NCI-H2171 (cell line): Measurements from ENCODE around the gene SERPINE3.
A peak's percentile ranks its signal among the peaks of the same experiment; 100 is the strongest.

Experiments used
- DNase-seq: peaks from one replicate; lab custom pipeline; 2025; lab: John Stamatoyannopoulos, UW

Gene SERPINE3

DNA sequence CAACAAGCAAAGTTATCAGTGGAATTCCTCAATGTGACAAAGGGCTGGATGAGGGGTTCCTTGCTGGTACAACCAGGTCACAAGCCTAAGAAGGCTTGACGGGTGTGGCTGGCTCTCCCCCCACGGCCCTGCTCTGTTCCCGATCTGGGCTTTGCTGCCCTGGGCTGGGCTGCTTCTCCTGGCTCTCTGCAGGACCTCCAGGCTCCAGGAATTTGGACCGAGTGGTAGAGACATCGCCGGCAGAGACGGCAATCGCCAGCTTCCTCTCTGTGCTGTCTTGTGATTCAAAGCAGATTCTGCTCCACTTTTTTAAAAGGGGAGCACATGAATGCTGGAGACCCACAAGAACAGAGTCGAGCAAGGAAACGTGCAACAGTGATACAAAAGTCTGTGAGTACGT lies at the start of gene SERPINE3:
SERPINE3 (plus strand) TSS at position 338 of the 400 bp plus-strand sequence. CDS start 1,401 bp downstream, outside the sequence.
- DNase-seq, result no peak

DNA sequence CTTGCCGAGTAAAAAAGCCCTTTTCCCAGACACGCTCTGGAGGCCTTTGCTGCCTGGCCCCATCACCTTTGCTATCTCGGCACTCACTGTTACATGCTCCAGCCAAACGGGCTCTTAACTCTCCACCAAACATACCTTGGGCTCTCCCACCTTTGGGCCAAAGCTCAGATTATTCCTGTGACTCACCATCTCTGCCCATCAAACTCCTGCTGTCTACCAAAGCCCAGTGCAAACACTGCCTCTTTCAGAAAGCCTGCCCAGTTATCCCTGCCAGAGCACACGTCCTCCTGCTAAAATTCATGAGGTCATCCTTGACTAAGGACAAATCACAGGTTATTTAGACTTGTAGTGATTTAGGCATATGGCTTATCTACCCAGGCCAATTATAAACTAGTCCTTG lies 48.1 kb upstream of the SERPINE3 start:
- no peak for DNase-seq

DNA sequence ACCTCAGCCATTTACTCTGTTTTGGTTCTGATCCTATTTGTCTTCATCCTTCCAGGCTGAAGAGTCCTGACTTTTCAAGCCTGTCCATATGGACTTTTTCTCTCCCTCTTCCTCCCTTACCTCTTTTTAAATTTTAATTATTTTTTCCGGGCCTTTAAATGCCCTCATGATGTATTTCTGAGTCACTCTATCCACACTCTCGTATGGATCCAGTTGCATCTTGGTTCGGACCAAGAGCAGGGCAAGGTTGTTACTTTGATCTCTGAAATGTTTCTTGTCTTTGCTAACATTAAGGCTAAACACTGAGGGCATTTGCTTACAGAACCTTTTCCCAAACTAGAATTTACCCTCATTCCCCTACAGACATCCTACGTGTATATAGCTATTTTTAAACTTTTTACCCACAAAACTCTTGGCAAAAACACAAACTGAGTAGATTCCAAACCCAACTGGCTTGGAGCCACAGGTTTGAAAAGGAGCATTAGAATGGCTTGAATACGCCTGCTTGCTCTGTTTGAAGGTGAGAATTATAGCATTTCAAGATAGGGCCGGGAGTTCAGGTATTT lies 47.4 kb upstream of the SERPINE3 start:
- DNase-seq, result no peak

DNA sequence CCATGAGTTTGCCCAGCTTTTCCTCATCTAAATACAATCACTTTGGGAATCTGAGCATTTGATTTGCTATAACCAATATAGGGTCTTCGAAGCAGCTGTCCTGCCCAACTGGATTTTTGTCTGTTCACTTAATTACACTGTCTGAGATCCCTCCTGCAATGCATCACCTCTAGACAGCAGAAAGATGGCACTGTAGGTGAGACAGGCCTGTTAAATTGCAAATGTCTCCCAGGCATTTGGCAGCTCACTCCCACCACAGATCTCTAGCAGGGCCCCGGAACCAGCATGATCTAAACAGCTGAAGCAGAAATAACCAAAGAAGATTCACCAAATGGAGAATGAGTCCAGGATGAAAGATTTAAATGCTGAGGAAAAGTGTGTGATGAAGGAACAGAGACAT lies 41.9 kb upstream of the SERPINE3 start:
- no peak for DNase-seq

DNA sequence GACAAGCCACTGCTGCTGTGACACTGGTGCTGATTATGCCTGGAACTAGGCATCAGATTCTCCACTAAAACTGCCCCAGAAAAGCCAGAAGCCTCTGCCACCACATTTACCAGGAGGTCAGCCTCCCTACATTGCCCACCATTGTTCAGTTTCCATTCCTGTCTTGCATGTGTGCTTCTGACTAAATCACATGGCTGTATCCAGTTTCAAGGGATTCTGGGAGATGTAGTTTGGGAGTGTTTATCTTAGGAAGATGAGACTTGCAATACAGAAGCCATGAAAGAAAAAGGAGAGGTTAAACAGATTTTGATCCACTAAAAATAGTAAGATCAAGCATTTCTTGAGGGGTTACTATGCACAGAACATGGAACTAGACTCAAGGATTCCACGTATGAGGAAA lies 40.7 kb upstream of the SERPINE3 start:
- DNase-seq, result peak; percentile 15

DNA sequence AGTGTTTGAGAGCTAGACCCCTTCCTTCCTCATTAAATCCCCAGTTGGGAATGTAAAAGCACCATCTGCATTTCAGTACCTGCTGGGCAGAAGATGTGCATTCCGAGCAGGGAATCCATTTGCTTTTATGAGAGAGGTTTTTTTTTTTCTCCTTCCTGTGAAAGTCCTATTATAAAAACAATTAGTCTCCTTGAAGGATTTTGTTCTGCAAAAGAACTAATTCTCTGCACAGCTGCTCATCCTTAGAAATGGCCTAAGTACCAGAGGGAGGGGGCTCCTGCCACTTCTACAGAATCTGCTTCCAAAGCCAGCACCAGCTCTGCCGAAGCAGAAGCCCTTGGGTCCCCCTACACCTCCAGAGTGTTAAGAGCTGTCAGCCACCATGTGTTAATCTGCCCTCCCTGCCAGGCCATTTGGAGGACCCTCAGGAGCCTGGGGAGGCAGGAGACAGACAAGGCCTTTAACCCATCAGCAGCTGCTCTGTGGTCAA lies 36.4 kb upstream of the SERPINE3 start:
- DNase-seq, result no peak

DNA sequence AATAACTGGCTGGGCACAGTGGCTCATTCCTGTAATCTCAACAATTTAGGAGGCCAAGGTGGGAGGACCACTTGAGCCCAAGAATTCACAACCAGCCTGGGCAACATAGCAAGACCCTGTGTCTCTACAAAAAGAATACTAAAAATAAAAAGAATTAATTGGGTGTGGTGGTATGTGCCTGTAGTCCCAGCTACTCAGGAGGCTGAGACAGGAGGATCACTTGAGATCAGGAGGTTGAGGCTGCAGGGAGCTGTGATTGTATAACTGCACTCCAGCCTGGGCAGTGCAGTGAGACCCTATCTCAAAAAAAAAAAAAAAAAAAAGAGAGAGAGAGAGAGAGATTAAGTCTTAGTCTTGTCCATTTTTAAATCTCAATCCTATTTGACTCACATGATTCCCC lies 35.6 kb upstream of the SERPINE3 start:
- DNase-seq, result no peak

DNA sequence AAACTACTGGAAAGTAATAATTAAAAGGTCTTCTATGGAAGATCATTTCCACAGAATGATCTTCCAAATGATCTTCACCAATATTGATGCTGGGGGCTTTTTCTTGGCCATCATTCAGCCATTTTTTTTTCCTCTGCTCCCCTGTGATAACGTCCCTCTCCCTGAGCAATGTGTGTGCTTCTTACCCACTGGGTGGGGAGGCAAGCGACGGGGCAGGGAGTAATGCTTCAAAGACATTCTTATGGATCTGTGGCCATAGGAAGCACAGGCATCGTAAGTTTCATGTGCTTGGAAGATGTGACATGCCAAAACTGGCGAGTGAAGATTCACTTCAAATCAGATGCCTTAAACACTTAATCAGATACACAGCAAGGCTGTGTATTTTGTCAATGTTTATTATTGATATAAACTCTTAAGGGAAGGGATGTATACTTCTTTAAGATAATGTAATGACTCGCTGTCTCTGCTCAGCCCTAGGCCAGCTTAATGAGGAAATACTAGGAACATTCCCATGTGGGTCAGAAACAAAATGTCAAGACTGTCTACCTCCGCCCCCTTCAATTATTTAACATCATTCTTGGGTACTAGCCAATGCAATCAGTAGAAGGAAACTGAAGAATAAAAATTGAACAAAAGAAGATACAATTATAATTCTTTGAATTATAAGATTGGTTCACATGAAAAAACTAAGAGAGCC lies 34.1 kb upstream of the SERPINE3 start:
- no peak for DNase-seq

DNA sequence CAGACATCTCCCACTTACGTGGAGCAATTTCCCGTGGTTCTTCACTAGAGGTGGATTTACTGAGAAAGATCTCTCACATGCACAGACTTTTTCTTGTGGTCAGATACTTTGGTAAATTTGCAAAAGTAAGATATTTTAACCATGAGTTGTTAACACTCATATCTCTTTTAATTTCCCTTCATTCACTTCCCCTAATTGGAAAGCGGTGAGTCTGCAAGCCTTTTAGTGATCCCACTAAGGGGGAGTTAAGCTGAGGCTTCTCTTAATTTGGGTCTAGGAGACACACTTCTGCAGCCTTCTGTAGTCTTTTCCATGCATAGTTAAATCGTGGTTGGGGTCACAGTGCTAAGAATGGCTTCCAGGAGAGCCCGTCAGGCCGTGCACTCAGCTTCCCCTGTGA lies 30.7 kb upstream of the SERPINE3 start:
- DNase-seq, result no peak

DNA sequence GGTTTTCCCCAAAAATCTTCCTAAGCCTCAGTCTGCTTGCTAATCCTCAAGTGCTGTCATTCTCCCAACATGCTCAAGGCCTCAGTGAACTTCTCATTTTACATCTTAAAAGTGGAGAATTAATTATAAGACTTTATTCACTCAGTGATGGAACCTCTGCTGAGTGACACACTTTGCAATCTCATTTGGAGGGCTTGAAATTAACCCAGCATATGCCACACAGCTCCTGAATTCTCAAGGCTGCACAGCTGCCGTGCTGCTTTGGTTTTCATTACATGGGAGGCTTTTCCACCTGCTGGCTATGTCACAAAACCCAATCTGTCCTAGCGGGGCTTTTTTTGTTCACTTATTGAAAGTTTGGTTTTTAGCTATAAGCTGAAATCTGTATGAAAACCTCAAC lies 28.3 kb upstream of the SERPINE3 start:
- DNase-seq, result peak; percentile 30

DNA sequence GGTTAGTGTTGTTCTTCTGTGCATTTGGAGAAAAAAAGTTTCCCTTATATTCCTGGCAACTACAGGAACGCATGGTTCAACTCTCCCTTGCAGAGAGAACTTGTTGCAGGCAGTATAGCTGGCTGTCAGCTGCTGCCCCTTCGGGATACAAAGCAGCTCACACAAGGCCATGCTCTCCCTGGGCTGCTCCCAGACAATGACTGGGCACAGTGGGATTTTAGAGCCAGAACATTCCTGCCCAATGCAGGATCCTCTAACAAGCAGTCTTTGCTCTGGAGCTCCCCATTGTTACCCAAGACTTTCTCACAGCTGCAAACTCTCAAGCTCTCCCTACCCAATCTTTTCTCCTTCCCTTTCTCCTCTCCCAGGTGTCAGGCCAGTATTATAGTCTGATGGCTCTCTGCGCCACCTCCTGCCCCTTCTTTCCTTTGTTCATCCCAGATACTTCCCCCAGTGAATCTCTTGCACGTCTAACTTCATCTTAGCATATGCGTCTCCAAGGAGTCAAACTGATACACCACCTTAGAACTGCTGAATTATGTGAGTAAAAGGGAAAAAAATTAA lies 27.5 kb upstream of the SERPINE3 start:
- DNase-seq, result no peak

DNA sequence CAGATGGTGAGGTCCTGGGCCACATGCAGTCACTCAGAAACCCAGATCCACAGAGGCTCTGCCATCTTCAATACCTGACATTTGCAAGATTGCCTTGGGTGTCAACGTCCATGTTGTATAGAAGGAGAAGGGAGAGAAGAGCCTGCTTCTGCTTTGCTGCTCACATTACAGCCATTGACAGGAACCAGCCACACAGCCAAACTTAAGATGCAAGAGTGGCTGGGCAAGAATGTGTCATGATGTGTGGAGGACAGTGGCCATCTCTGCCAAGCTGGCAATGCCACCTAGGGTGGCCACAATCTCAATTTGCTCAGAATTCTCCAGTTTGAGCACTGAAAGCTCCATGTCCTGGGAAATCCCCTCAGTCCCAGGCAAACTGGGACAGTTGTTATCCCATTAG lies 25.9 kb upstream of the SERPINE3 start:
- no peak for DNase-seq

DNA sequence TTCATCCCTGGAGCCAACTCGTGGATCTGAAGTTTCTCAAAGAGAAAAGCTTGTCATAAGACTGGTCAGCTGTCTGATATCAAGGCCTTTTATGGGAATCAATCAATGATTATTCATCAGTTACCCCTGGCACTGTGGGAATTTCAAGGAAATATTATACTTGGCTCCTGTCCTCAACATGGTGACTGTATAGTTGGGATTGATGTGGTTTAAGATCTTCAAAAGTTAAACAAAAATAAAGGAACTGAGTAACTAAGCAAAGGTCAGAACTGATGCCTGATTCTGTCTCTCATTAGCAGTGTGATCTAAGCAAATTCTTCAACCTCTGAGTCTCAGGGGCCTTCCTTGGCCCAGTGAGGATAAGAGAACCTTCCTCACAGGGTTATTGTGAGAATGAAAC lies 22.2 kb upstream of the SERPINE3 start:
- DNase-seq, result no peak

DNA sequence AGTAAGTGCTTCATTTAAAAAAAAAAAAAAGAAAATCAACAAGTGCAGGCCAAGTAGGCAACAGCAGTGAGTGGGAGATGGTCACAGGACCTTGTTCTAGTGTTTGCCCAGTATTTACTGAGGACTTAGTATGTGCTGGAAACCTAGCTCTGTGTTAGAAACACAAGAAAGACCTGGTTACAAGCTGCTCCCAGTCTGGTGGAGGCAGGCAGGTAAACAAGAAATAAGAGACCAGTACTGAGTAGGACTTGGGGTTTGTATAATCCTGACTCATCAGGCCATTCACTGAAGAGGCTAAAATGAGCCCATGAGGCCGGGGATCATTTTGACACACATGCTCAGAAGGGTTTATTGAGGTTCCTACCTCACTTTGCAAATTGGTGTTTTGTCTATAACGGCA lies 21.5 kb upstream of the SERPINE3 start:
- DNase-seq, result no peak

DNA sequence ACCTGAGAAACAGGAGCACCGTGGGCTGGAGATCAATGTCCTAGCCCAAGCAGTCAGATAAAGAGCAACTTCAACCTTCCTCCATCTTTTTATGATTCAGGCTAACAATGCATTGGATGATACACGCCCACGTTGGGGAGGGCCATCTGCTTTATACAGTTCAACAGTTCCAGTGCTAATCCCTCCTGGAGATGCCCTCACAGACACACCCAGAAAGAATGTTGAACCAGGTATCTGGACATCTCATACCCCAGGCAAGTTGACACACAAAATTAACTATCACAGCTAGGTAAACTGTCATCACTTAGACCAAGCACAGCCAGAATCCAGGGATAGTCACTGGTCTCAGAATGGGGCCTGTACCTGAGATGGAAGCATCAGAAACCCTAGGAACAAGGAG lies 20.6 kb upstream of the SERPINE3 start:
- DNase-seq, result no peak

DNA sequence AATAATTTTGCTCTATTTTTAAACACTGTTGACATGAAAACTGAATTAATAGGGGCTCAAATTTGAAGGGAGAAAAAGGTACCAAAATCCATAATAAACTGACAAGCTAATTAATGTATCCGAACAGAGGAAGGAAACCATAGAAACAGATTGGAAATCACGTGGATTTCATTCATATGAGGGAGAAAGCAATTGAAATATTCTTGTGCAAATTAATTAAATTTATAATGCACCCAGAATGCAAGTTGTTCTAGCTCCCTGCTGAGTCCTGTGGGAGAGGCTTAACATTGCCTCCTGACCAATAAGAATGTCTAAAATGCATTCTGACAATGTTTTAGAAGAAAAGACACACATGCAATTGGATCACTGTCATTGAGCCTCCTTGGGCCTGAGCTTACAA lies 17.7 kb upstream of the SERPINE3 start:
- no peak for DNase-seq

DNA sequence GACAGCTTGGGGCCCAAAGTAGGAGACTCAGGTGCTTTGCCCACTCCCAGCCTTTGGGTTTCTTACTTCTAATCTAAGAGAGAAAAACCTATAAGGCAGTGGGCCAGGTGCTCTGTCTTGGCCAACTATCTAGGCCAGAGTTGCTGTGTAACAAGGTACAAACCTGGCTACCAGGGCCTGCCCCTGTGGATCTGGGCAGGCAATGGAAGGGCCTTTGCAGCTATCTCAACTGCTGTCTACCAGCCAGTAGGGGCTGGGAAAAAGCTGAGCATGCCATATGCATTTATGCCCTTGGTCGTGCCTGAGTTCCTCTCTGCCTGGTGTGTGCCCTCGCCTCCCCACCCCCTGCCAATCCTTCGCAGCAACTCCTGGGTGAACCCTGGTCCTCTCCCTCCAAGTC lies 16.7 kb upstream of the SERPINE3 start:
- no peak for DNase-seq

DNA sequence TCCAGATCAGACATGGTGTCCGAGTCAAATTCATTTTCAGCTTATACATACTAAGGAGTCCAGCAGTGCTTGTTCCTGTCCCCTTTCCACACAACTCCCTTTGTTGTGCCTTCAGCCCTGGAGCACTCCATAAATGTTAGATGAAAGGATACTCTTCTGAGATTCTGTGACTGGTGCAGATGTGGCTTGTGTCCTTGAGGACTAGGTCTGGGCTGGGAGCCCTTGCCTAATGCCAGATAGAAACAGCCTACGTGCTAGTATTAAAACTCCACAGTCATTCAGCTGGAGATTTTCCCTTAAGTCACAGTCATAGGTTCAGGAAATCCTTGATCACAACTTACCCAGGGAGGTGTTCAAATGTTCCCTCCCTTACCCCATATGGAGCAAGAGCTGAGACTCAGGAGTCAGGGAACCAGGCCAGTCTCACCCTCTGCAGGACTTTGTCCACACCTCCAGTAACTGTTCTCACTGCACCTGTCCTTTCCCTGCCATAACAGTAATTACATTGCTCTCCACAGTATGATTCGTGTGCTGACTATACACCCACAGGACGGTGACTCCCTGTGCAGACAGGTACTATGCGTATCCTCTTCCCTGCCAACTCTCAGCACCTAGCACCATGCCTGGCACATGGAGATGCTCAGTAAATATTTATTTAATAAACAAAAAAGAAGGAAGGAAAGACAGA lies 15.5 kb upstream of the SERPINE3 start:
- DNase-seq, result no peak

DNA sequence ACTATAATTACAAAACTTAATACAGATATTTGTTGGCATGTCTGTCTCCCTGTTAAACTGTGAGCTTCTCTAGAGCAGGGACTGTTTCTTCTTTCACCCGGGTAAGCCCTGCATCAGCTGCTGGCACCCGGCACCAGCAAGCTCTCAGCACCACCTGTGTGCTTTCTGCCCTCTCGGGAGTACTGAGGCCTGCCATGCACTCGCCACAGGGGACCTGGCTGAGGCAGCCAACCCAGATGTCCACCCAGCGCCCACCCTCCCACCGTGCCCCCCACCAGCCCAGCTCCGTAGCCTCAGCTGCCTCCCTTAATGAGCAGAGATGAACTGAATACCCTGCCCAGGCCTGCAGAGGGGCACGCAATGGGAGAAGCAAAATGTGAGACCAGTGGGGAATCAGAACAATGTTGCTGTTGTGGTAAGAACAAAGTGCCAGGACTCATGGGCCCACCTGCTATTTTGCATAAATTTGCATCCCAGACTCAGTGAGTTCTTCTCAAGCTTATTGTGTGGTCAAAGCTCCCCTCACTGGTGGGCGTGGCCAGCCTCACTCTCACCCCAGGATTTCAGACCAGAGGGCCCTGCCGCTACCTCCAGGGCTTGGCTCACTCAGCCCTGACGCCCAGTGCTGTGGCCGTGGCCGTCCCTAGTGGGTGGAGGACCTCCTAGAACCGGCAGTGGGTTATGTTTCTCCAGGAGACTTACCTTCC lies 14.6 kb upstream of the SERPINE3 start:
- no peak for DNase-seq

DNA sequence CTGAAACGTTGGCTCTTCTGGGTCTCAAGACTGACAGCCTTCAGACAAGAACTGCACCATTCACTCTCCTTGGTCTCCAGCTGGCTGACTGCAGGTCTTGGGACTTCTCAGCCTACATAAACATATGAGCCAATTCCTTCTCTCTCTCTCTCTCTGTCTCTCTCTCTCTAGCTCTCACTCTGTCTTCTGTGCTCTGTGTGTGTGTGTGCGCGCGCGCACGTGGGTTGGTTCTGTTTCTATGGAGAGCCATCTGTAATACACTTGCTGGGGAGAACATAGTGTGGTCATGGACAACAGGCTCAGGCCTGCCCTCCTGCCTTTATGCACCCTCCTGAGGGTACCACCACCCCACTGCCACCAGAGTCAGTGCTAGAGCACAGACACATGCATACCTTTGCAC lies 13.7 kb upstream of the SERPINE3 start:
- DNase-seq, result no peak

DNA sequence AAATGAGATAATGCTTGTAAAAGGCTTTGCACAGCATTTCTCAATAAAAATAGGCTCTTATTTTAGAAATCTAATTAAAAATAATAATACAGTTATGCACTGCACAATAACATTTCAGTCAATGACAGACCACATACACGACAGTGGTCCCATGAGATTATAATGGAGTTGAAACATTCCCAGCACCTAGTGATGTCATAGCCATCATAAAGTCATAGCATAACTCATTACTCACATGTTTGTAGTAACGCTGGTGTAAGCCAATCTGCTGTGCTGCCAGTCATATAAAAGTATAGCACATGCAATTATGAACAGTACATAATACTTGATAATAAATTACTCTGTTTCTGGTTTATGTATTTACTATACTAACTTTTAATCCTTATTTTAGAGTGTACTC lies 12.7 kb upstream of the SERPINE3 start:
- no peak for DNase-seq

DNA sequence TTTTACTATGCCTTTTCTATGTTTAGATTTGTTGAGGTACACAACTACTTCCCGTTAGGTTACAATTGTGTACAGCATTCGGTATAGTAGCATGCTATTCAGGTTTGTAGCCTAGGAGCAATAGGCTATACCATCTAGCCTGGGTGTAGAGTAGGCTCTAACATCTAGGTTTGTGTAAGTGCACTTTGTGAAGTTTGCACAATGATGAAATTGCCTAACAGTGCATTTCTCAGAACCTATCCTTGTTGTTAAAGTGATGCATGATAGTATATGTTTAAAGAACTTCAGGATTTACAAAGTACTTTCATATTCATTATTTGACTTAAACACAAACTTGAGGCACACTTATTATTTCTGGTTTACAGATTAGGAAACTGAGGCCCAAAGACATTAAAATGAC lies 11.5 kb upstream of the SERPINE3 start:
- no peak for DNase-seq
